ENCODE results near the gene HGS. TPM values are rescaled to one million over a fixed set of nuclear protein-coding genes. Genes with fewer than 3 reads are reported as not detected.

HGS gene
- total and polyA plus RNA-seq, 2 of the 13 experiments (the other 11 are each of a cell fraction or from before 2014, with no cell fraction given) = 73.3 to 78.1 TPM

DNA sequence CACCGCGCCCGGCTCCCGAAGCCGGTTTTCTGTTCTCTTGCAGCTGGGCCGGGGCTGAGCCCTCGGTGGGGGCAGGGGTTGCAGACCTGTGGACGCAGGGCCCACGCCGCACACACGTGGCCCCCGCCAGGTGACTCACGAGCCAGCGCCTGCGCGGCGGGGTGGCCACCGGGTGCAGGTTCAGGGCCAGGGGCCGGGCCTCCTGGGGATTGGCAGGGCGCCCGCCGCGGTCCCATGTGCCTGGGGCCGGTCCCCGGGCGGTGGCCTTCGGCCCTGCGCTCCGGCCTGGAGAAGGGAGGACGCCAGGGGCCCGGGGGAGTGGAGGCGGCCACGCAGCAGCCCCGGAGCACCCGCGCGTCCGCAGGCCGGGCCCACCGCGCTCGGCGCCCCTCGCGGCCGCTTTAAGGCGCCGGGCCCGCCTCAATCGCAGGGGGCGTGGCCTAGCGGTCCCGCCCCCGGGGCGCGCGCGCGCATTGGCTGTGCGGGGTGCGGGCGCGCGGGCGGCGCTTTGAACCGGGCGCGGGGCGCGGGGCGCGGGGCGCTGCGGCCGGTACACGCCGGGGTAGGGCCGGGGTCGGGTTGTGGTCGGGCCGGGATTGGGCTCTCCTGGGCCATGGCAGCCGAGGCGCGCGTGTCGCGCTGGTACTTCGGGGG, 28.1 kb downstream of the HGS start, which contains the start of gene SLC25A10 (continued):
- TF ChIP-seq NCOA2 (CRISPR knock-in tag; IDR thresholded peaks at IDR 0.05) (peak; percentile 86), ZNF552 (CRISPR knock-in tag; IDR thresholded peaks at IDR 0.05; ENCODE audit: borderline replicate concordance) (peak; percentile 98), ZNF138 (CRISPR knock-in tag; IDR thresholded peaks at IDR 0.05; ENCODE audit: low read depth) (no peak; the same call in none of the 2 replicates), ISX (CRISPR knock-in tag; conservative IDR thresholded peaks at IDR 0.05) (peak; percentile 97), RFXANK (CRISPR knock-in tag; IDR thresholded peaks at IDR 0.05) (peak; percentile 84), JUND (CRISPR knock-in tag; IDR thresholded peaks at IDR 0.05) (peak; percentile 96), GATAD2A (CRISPR knock-in tag; IDR thresholded peaks at IDR 0.05) (peak; percentile 94), HOXA7 (CRISPR knock-in tag; IDR thresholded peaks at IDR 0.05) (0 out of 2 replicates have a peak, but pooled peaks have one; percentile 12), XRCC5 (optimal IDR thresholded peaks at IDR 0.05; ENCODE audit: low read length) (no peak), ZNF839 (CRISPR knock-in tag; IDR thresholded peaks at IDR 0.05; ENCODE audit: borderline replicate concordance) (peak; percentile 93), KLF15 (CRISPR knock-in tag; IDR thresholded peaks at IDR 0.05; ENCODE audit: borderline replicate concordance) (peak; percentile 98; the same call in 1 of the 2 replicates), MATR3 (CRISPR knock-in tag; IDR thresholded peaks at IDR 0.05) (no peak), ELF1 (CRISPR knock-in tag; IDR thresholded peaks at IDR 0.05) (peak; percentile 74), FOXP1 (IDR thresholded peaks at IDR 0.05) (no peak), FOXP1 (CRISPR knock-in tag; IDR thresholded peaks at IDR 0.05) (peak; percentile 37; the same call in 1 of the 2 replicates), ZNF607 (CRISPR knock-in tag; IDR thresholded peaks at IDR 0.05; ENCODE audit: borderline replicate concordance) (peak; percentile 100), ZNF501 (CRISPR knock-in tag; IDR thresholded peaks at IDR 0.05) (peak; percentile 97)
- TF ChIP-seq, protein P1, sequence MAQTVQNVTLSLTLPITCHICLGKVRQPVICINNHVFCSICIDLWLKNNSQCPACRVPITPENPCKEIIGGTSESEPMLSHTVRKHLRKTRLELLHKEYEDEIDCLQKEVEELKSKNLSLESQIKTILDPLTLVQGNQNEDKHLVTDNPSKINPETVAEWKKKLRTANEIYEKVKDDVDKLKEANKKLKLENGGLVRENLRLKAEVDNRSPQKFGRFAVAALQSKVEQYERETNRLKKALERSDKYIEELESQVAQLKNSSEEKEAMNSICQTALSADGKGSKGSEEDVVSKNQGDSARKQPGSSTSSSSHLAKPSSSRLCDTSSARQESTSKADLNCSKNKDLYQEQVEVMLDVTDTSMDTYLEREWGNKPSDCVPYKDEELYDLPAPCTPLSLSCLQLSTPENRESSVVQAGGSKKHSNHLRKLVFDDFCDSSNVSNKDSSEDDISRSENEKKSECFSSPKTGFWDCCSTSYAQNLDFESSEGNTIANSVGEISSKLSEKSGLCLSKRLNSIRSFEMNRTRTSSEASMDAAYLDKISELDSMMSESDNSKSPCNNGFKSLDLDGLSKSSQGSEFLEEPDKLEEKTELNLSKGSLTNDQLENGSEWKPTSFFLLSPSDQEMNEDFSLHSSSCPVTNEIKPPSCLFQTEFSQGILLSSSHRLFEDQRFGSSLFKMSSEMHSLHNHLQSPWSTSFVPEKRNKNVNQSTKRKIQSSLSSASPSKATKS (CRISPR knock-in tag; IDR thresholded peaks at IDR 0.05) = no peak
- TF ChIP-seq, protein P2, sequence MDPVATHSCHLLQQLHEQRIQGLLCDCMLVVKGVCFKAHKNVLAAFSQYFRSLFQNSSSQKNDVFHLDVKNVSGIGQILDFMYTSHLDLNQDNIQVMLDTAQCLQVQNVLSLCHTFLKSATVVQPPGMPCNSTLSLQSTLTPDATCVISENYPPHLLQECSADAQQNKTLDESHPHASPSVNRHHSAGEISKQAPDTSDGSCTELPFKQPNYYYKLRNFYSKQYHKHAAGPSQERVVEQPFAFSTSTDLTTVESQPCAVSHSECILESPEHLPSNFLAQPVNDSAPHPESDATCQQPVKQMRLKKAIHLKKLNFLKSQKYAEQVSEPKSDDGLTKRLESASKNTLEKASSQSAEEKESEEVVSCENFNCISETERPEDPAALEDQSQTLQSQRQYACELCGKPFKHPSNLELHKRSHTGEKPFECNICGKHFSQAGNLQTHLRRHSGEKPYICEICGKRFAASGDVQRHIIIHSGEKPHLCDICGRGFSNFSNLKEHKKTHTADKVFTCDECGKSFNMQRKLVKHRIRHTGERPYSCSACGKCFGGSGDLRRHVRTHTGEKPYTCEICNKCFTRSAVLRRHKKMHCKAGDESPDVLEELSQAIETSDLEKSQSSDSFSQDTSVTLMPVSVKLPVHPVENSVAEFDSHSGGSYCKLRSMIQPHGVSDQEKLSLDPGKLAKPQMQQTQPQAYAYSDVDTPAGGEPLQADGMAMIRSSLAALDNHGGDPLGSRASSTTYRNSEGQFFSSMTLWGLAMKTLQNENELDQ (CRISPR knock-in tag; IDR thresholded peaks at IDR 0.05; ENCODE audit: borderline replicate concordance) = peak; percentile 92; the same call in 1 of the 2 replicates
- TF ChIP-seq, protein P3, sequence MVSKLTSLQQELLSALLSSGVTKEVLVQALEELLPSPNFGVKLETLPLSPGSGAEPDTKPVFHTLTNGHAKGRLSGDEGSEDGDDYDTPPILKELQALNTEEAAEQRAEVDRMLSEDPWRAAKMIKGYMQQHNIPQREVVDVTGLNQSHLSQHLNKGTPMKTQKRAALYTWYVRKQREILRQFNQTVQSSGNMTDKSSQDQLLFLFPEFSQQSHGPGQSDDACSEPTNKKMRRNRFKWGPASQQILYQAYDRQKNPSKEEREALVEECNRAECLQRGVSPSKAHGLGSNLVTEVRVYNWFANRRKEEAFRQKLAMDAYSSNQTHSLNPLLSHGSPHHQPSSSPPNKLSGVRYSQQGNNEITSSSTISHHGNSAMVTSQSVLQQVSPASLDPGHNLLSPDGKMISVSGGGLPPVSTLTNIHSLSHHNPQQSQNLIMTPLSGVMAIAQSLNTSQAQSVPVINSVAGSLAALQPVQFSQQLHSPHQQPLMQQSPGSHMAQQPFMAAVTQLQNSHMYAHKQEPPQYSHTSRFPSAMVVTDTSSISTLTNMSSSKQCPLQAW (CRISPR knock-in tag; IDR thresholded peaks at IDR 0.05) = peak; percentile 80
- TF ChIP-seq, protein P4, sequence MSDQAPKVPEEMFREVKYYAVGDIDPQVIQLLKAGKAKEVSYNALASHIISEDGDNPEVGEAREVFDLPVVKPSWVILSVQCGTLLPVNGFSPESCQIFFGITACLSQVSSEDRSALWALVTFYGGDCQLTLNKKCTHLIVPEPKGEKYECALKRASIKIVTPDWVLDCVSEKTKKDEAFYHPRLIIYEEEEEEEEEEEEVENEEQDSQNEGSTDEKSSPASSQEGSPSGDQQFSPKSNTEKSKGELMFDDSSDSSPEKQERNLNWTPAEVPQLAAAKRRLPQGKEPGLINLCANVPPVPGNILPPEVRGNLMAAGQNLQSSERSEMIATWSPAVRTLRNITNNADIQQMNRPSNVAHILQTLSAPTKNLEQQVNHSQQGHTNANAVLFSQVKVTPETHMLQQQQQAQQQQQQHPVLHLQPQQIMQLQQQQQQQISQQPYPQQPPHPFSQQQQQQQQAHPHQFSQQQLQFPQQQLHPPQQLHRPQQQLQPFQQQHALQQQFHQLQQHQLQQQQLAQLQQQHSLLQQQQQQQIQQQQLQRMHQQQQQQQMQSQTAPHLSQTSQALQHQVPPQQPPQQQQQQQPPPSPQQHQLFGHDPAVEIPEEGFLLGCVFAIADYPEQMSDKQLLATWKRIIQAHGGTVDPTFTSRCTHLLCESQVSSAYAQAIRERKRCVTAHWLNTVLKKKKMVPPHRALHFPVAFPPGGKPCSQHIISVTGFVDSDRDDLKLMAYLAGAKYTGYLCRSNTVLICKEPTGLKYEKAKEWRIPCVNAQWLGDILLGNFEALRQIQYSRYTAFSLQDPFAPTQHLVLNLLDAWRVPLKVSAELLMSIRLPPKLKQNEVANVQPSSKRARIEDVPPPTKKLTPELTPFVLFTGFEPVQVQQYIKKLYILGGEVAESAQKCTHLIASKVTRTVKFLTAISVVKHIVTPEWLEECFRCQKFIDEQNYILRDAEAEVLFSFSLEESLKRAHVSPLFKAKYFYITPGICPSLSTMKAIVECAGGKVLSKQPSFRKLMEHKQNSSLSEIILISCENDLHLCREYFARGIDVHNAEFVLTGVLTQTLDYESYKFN (CRISPR knock-in tag; conservative IDR thresholded peaks at IDR 0.05) = peak; percentile 91
